Omental fat pad (tissue), 4 donors: ENCODE data around the gene TMC5. TPM values are rescaled to one million over a fixed set of nuclear protein-coding genes. Genes with fewer than 3 reads are reported as not detected.
A peak's percentile ranks its signal among the peaks of the same experiment; 100 is the strongest.

Experiments
- ATAC-seq: fragments of 150-250 bp; one replicate; pipeline ENCODE4 v1.9.1; 2016; ENCODE audit warnings: mild to moderate bottlenecking, moderate library complexity; ENCODE audit not compliant: low FRiP score
- DNase-seq: peaks from one replicate; pipeline ENCODE4 v3.0.0-alpha.2; 2019; ENCODE audit warnings: low spot score
- CTCF ChIP-seq, 3 donors: fragments of 450-650 bp; IDR thresholded peaks; one replicate each; pipeline ENCODE4 v1.5.1; 2016 to 2017; ENCODE audit warnings: antibody characterized with exemption in 3 of 3, mild to moderate bottlenecking in 3 of 3, moderate library complexity in 2 of 3
- total RNA-seq, 4 donors: library from RNA; depleted of rRNA; stranded (reverse); fragments of >200 nt; gene quantifications; one replicate each; pipeline ENCODE4 v1.1.0, GENCODE V29; 2016

The TMC5 gene
- total RNA-seq, 4 donors from 2014 or later: 0.47 to 7.1 (median 1.1) TPM

- TF ChIP-seq CTCF (IDR thresholded peaks at IDR 0.05): no peak
- DNase-seq (no peak), ATAC-seq (no peak)
Measured at GRCh38 chr16:19517424-19518089, 99.9 kb downstream of the TMC5 start.

GRCh38 chr16:19518388-19518787 lies 100.7 kb downstream of the TMC5 start:
- no peak for TF ChIP-seq CTCF (IDR thresholded peaks at IDR 0.05)
- ATAC-seq: no peak
- DNase-seq: no peak

GRCh38 chr16:19520861-19521331 lies 103.2 kb downstream of the TMC5 start:
- no peak for DNase-seq
- TF ChIP-seq CTCF (IDR thresholded peaks at IDR 0.05): no peak
- peak; percentile 23 for ATAC-seq

- peak; percentile 92 for DNase-seq
- no peak for TF ChIP-seq CTCF (IDR thresholded peaks at IDR 0.05)
- peak; percentile 85 for ATAC-seq
Measured at GRCh38 chr16:19521471-19522396, 104.1 kb downstream of the TMC5 start, which contains the start of gene GDE1. GDE1 (minus strand) TSS chr16:19522098; CDS start chr16:19521964, 134 bp downstream.

GRCh38 chr16:19522397-19522732 lies 104.7 kb downstream of the TMC5 start:
- no peak for TF ChIP-seq CTCF (IDR thresholded peaks at IDR 0.05)
- ATAC-seq (no peak), DNase-seq (no peak)

GRCh38 chr16:19522760-19523159 lies 105.1 kb downstream of the TMC5 start:
- TF ChIP-seq CTCF (IDR thresholded peaks at IDR 0.05): no peak
- DNase-seq: no peak
- no peak for ATAC-seq
